HL-60 (cell line): ENCODE results near the gene LANCL2.

Experiments
- CTCF ChIP-seq: IDR thresholded peaks from one replicate; pipeline ENCODE4 v1.5.1; 2011; ENCODE audit warnings: low read length, control low read depth, inconsistent platforms; ENCODE audit not compliant: insufficient read depth
- GABPA ChIP-seq: IDR thresholded peaks from 2 replicates; pipeline ENCODE4 v1.6.1; 2012; ENCODE audit warnings: low read depth
- TF ChIP-seq, protein P1 (sequence below): IDR thresholded peaks from 2 replicates; pipeline ENCODE4 v1.6.1; 2012; ENCODE audit warnings: low read depth; ENCODE audit not compliant: insufficient replicate concordance

DNA sequence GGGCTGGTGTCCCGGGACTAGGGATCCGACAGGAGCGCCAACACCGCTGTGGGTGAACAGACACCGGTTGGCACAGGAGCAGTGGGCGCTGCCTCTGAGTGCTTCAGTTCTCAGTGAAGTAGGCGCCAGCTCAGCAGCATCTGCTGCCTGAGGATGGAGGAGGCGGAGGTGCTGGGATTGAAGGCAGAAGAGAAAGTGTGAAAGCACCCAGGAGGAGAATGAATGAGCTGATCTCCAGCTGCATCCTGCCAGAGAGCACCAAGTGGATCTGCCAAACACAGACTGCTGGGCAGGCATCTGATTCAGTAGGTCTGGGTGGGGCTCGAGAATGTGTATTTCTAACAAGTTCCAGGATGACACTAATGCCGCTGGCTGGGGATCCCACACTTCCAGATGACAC is 74.5 kb downstream of the LANCL2 start:
- TF ChIP-seq CTCF (no peak), GABPA (no peak)
- TF ChIP-seq, protein P1, sequence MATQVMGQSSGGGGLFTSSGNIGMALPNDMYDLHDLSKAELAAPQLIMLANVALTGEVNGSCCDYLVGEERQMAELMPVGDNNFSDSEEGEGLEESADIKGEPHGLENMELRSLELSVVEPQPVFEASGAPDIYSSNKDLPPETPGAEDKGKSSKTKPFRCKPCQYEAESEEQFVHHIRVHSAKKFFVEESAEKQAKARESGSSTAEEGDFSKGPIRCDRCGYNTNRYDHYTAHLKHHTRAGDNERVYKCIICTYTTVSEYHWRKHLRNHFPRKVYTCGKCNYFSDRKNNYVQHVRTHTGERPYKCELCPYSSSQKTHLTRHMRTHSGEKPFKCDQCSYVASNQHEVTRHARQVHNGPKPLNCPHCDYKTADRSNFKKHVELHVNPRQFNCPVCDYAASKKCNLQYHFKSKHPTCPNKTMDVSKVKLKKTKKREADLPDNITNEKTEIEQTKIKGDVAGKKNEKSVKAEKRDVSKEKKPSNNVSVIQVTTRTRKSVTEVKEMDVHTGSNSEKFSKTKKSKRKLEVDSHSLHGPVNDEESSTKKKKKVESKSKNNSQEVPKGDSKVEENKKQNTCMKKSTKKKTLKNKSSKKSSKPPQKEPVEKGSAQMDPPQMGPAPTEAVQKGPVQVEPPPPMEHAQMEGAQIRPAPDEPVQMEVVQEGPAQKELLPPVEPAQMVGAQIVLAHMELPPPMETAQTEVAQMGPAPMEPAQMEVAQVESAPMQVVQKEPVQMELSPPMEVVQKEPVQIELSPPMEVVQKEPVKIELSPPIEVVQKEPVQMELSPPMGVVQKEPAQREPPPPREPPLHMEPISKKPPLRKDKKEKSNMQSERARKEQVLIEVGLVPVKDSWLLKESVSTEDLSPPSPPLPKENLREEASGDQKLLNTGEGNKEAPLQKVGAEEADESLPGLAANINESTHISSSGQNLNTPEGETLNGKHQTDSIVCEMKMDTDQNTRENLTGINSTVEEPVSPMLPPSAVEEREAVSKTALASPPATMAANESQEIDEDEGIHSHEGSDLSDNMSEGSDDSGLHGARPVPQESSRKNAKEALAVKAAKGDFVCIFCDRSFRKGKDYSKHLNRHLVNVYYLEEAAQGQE = no peak
